Measurements from ENCODE around the gene SLC2A11. TPM values are rescaled to one million over a fixed set of nuclear protein-coding genes. Genes with fewer than 3 reads are reported as not detected.

SLC2A11 gene
- total RNA-seq, 1 experiment from 2014 or later, result 17.2 TPM

- no peak for TF ChIP-seq REST (IDR thresholded peaks at IDR 0.05; ENCODE audit: low read depth)
- TF ChIP-seq ELF1 (IDR thresholded peaks at IDR 0.05; ENCODE audit: borderline replicate concordance, low read depth), result no peak
- no peak for TF ChIP-seq EZH2phosphoT487 (IDR thresholded peaks at IDR 0.05; ENCODE audit: borderline replicate concordance)
These were observed 54.7 kb downstream of the SLC2A11 start (continued) for GRCh38 chr22:23912293-23912903.

- POLR2A ChIA-PET, result interaction anchor here (0.6 to 2.0 kb wide), 9 partner anchors 9 to 155 kb away, joined by 3 to 23 read pairs (median 5); partner anchors contain the start of genes MIF and SLC2A11
- no peaks in the 10 kb centered on the region for H3K9me2 ChIP-seq (ENCODE audit: insufficient read depth)
- peaks cover 0 to 16% of the 10 kb centered on the region in 2 experiments; a peak in 3 of 4 replicates for H3K4me1 ChIP-seq (ENCODE audit: control insufficient read depth in 1 of 2, insufficient read depth in 2 of 2, low read length in 2 of 2)
- peak overlapping the region; percentile 73 to 86 for H3K4me3 ChIP-seq (replicated peaks in 1 of 2; ENCODE audit: low read depth in 1 of 2, low read length in 2 of 2)
- peak overlapping the region; percentile 92 for H3K4me2 ChIP-seq (ENCODE audit: low read length)
- ATAC-seq (no peak), DNase-seq (ENCODE audit: low read depth, low spot score) (no peak)
- H3K79me2 ChIP-seq (ENCODE audit: insufficient read depth, low read length), result no peaks in the 10 kb centered on the region
- CTCF ChIA-PET, result interaction anchor here (1.1 to 2.9 kb wide), 3 partner anchors 17 to 64 kb away, joined by 3 to 21 read pairs (median 5); partner anchors contain the start of gene MIF
- RAD21 ChIA-PET (ENCODE audit: low non-redundant PET in 1 of 2, low total read pairs in 2 of 2, uncharacterized antibody in 2 of 2, unreplicated experiment in 2 of 2), result no interaction called here
- H3K27me3 ChIP-seq (ENCODE audit: insufficient read depth, low read length), result no peaks in the 10 kb centered on the region
- H3K27ac ChIP-seq (ENCODE audit: low read depth, low read length), result peak overlapping the region; percentile 84
- intact Hi-C loops (cut with micrococcal nuclease), result no loop called here
- no peaks in the 10 kb centered on the region for H4K20me1 ChIP-seq (ENCODE audit: insufficient read depth)
- no peak overlapping the region for H2AFZ ChIP-seq (ENCODE audit: low read depth, low read length, poor library complexity, severe bottlenecking)
- peak overlapping the region; percentile 89 for H3K9ac ChIP-seq (ENCODE audit: low read length)
- no peaks in the 10 kb centered on the region for H3K9me3 ChIP-seq (ENCODE audit: control insufficient read depth in 1 of 2, insufficient read depth in 1 of 2, low read depth in 1 of 2, low read length in 2 of 2)
- BruUV-seq (replicated peaks), result no TSS peak
- no peaks in the 10 kb centered on the region for H3K36me3 ChIP-seq (ENCODE audit: control insufficient read depth in 1 of 2, insufficient read depth in 2 of 2, low read length in 2 of 2)
- no peak for TF ChIP-seq SRF (IDR thresholded peaks at IDR 0.05; ENCODE audit: low read depth)
- TF ChIP-seq TCF7L2 (IDR thresholded peaks at IDR 0.05; ENCODE audit: borderline replicate concordance, extremely low read depth, insufficient read depth, insufficient read length), result no peak
- no peak for TF ChIP-seq CEBPB (IDR thresholded peaks at IDR 0.05; ENCODE audit: low read depth)
- TF ChIP-seq POLR2A (IDR thresholded peaks at IDR 0.05; ENCODE audit: borderline replicate concordance, extremely low read depth, insufficient read depth, insufficient read length), result no peak
- TF ChIP-seq SIN3A (IDR thresholded peaks at IDR 0.05; ENCODE audit: low read depth), result no peak
- no peak for TF ChIP-seq CTCF (IDR thresholded peaks at IDR 0.05 in 2 of 3, conservative IDR thresholded peaks at IDR 0.05 in 1 of 3; ENCODE audit: borderline replicate concordance in 1 of 3, insufficient read depth in 1 of 3, low read depth in 2 of 3, low read length in 2 of 3)
- TF ChIP-seq FOSL1 (IDR thresholded peaks at IDR 0.05; ENCODE audit: low read depth), result no peak
- no peak for TF ChIP-seq ZBTB33 (IDR thresholded peaks at IDR 0.05; ENCODE audit: extremely low read depth, insufficient replicate concordance, low read length)
- no peak for TF ChIP-seq EZH2phosphoT487 (IDR thresholded peaks at IDR 0.05; ENCODE audit: borderline replicate concordance)
- TF ChIP-seq REST (IDR thresholded peaks at IDR 0.05; ENCODE audit: low read depth), result no peak
These were observed 55.6 kb downstream of the SLC2A11 start for GRCh38 chr22:23913306-23913660.
